HepG2 (cell line): ENCODE results near the gene TTLL12. TPM values are rescaled to one million over a fixed set of nuclear protein-coding genes. Genes with fewer than 3 reads are reported as not detected.

ENCODE experiments used
- ATAC-seq: fragments of 200-7000 bp; cut with Tn5 transposase; 3 replicates; pipeline ENCODE4 v1.9.1; 2020; ENCODE audit warnings: mild to moderate bottlenecking, moderate library complexity
- BruUV-seq: library from RNA; stranded (reverse); fragments of 400-500 nt; replicated peaks from 2 replicates; lab custom pipeline; 2021; lab: Mats Ljungman, UMichigan
- CTCF ChIA-PET: fragments of 300-600 bp; formaldehyde crosslinking; extraction: SDS; loops from one replicate; lab custom pipeline; 2021; ENCODE audit warnings: low total read pairs, inconsistent platforms, low intra/inter-chr PET ratio; lab: Yijun Ruan, JAX
- POLR2A ChIA-PET: fragments of 350-600 bp; sonication (Branson Sonifier 250); formaldehyde crosslinking; loops from one replicate; lab custom pipeline; 2020; ENCODE audit warnings: antibody characterized with exemption, inconsistent platforms; lab: Yijun Ruan, JAX
- DNase-seq: peaks from one replicate; pipeline ENCODE4 v3.0.0-alpha.2; 2015; ENCODE audit warnings: low spot score
- FAIRE-seq: peaks from 3 replicates; lab custom pipeline; 2011; peaks lifted over from hg19 to GRCh38; lab: Jason Lieb, UNC
- H2AFZ ChIP-seq: one replicate; pipeline ENCODE4 v1.6.1; 2011; ENCODE audit warnings: low read length, inconsistent platforms
- H3K27ac ChIP-seq: fragments of 300-600 bp; 3 replicates; pipeline ENCODE4 v1.8.0; 2011; ENCODE audit warnings: mixed run types, mild to moderate bottlenecking, mixed read lengths, low read length, inconsistent platforms; ENCODE audit not compliant: insufficient read depth; ENCODE audit errors: extremely low read length
- H3K27me3 ChIP-seq, 2 experiments: fragments of 200-600 bp in 1 of 2; 2 replicates in 1 of 2; 3 replicates in 1 of 2; pipeline versions ENCODE4 v1.6.0 to v1.8.0; 2011; ENCODE audit warnings: low read length in 2 of 2, mild to moderate bottlenecking in 2 of 2, moderate library complexity in 2 of 2, inconsistent platforms in 1 of 2; ENCODE audit not compliant: insufficient read depth in 2 of 2, control insufficient read depth in 1 of 2
- H3K36me3 ChIP-seq, 2 experiments: fragments of 200-600 bp in 1 of 2; replicated peaks in 1 of 2; 2 replicates in 1 of 2; 3 replicates in 1 of 2; pipeline versions ENCODE4 v1.5.1 to v1.8.0; 2011; ENCODE audit warnings: low read length in 2 of 2, inconsistent platforms in 1 of 2; ENCODE audit not compliant: insufficient read depth in 2 of 2, control insufficient read depth in 1 of 2
- H3K4me1 ChIP-seq: 2 replicates; pipeline ENCODE4 v1.5.1; 2012; ENCODE audit warnings: low read length, inconsistent platforms; ENCODE audit not compliant: insufficient read depth
- H3K4me2 ChIP-seq: 2 replicates; pipeline ENCODE4 v1.6.0; 2011; ENCODE audit warnings: low read depth, low read length, inconsistent platforms
- H3K4me3 ChIP-seq, 3 experiments: fragments of 200-600 bp in 1 of 3; sonication (generic), shearing (Covaris generic) in 1 of 3; replicated peaks in 1 of 3; 2 replicates each; pipeline ENCODE4 v1.5.1; 2011 to 2016; ENCODE audit warnings: low read length in 3 of 3, inconsistent platforms in 2 of 3, low read depth in 2 of 3, mild to moderate bottlenecking in 2 of 3, control low read depth in 1 of 3, mixed read lengths in 1 of 3; ENCODE audit not compliant: insufficient read depth in 1 of 3
- H3K79me2 ChIP-seq: one replicate; pipeline ENCODE4 v1.6.1; 2011; ENCODE audit warnings: low read length, inconsistent platforms; ENCODE audit not compliant: insufficient read depth
- H3K9ac ChIP-seq: 2 replicates; pipeline ENCODE4 v1.6.0; 2011; ENCODE audit warnings: mild to moderate bottlenecking, low read depth, low read length, inconsistent platforms; ENCODE audit not compliant: insufficient read depth
- H3K9me3 ChIP-seq: 2 replicates; pipeline ENCODE4 v1.5.1; 2012; ENCODE audit warnings: mild to moderate bottlenecking, low read length
- H4K20me1 ChIP-seq: 2 replicates; pipeline ENCODE4 v1.6.0; 2011; ENCODE audit warnings: inconsistent platforms, mild to moderate bottlenecking, low read length, moderate library complexity; ENCODE audit not compliant: insufficient read depth
- BORCS8-MEF2B ChIP-seq: sonication (generic); formaldehyde crosslinking; IDR thresholded peaks from 2 replicates; pipeline ENCODE4 v1.8.0; 2022; ENCODE audit warnings: mild to moderate bottlenecking, missing genetic modification reagents
- HCFC1 ChIP-seq: fragments of 150-350 bp; IDR thresholded peaks from 2 replicates; pipeline ENCODE4 v1.6.1; 2014; ENCODE audit warnings: low read depth, low read length
- KMT2A ChIP-seq: sonication (generic); formaldehyde crosslinking; IDR thresholded peaks from 2 replicates; pipeline ENCODE4 v1.4.0; 2020; ENCODE audit warnings: missing genetic modification reagents
- NR2C2 ChIP-seq: sonication (generic); formaldehyde crosslinking; IDR thresholded peaks from 2 replicates; pipeline ENCODE4 v1.4.0; 2020; ENCODE audit warnings: missing genetic modification reagents, mild to moderate bottlenecking, moderate library complexity, borderline replicate concordance
- POLR2A ChIP-seq, 2 experiments: IDR thresholded peaks; 2 replicates each; pipeline ENCODE4 v1.6.1; 2011; ENCODE audit warnings: low read depth in 2 of 2, low read length in 2 of 2, mild to moderate bottlenecking in 1 of 2, moderate library complexity in 1 of 2; ENCODE audit not compliant: insufficient read depth in 1 of 2
- ZNF607 ChIP-seq: sonication (generic); formaldehyde crosslinking; IDR thresholded peaks from 2 replicates; pipeline ENCODE4 v1.5.1; 2020; ENCODE audit warnings: missing genetic modification reagents, mild to moderate bottlenecking, borderline replicate concordance
- WGBS: methylation state at CpG from one replicate; pipeline ENCODE4 v1.1.6; 2017; ENCODE audit warnings: low lambda C conversion rate; 5-methylcytosine and 5-hydroxymethylcytosine counted together
- in situ Hi-C: cut with HindIII; loops from 2 replicates; pipeline ENCODE4 v1.10.0; 2017; ENCODE audit warnings: low pct_unique_long_range_greater_than_20kb; ENCODE audit not compliant: extremely low pct_ligation_motif_present
- intact Hi-C: fragments of 100-400 bp; cut with micrococcal nuclease; formaldehyde crosslinking; loops from one replicate; pipeline ENCODE4 v1.10.0; 2022; ENCODE audit not compliant: unreplicated experiment
- polyA plus RNA-seq, 8 experiments: library from polyadenylated mRNA; depleted of rRNA in 3 of 8; stranded (reverse) in 7 of 8; unstranded in 1 of 8; fragments of >200 nt; fragmentation: Illumina TruSeq in 4 of 8; extraction: Trizol in 4 of 8; gene quantifications; 2 replicates each; pipeline versions ENCODE4 v1.2.1 to v1.2.3, GENCODE V29; 2011 to 2016; ENCODE audit warnings: low read depth in 4 of 8, missing spikeins in 1 of 8, mixed read lengths in 1 of 8; ENCODE audit not compliant: insufficient read depth in 1 of 8
- total RNA-seq, 5 experiments: library from RNA; depleted of rRNA; stranded (reverse); fragments of >200 nt; fragmentation: Illumina TruSeq; extraction: Trizol; gene quantifications; 2 replicates each; pipeline ENCODE4 v1.2.3, GENCODE V29; 2016; ENCODE audit warnings: low read depth in 1 of 5
- TF ChIP-seq, protein P1 (sequence below): IDR thresholded peaks from 2 replicates; pipeline ENCODE4 v1.6.1; 2016; ENCODE audit warnings: missing biosample characterization, missing genetic modification reagents, low read depth
- TF ChIP-seq, protein P2 (sequence below): sonication (generic); formaldehyde crosslinking; IDR thresholded peaks from 2 replicates; pipeline ENCODE4 v1.5.1; 2020; ENCODE audit warnings: mild to moderate bottlenecking, missing genetic modification reagents, moderate library complexity
- TF ChIP-seq, protein P3 (sequence below): sonication (generic); formaldehyde crosslinking; IDR thresholded peaks from 2 replicates; pipeline ENCODE4 v1.5.0; 2020; ENCODE audit warnings: missing genetic modification reagents

The TTLL12 gene
- total and polyA plus RNA-seq, 2 of the 13 experiments (the other 11 are each of a cell fraction or from before 2014, with no cell fraction given): 11.9 to 38.1 TPM

DNA sequence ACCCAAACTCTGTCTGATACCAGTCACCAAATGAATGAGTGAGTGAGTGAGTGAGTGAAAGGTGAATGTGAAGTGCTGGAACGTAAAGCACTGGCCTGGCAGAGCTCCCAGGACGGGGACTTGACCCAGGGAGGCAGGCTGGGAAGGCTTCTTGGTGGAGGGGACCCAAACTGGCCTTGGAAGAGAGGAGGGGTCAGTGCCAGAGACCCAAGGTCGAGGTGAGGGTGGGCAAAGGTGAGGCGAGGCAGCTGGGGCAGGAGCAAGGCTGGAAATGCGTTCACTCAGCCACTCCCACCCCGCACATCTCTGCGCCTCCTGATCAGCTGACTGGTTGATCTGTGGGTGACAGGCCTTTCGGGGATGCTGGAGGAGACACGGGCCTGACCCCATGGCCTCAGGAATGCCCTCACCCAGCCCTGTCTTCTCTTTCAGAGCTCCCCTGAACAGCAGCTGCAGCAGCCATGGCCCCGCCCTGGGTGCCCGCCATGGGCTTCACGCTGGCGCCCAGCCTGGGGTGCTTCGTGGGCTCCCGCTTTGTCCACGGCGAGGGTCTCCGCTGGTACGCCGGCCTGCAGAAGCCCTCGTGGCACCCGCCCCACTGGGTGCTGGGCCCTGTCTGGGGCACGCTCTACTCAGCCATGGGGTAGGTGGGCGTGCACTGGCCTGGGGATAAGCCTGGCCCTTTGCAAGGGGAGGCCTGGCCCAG lies 28.0 kb downstream of the TTLL12 start:
- no peak overlapping the region for H3K9ac ChIP-seq
- BruUV-seq: no TSS peak
- no peaks in the 10 kb centered on the region for H4K20me1 ChIP-seq
- ChIA-PET CTCF (no interaction called here), POLR2A (interaction anchor here (1.6 kb wide), 1 partner anchor 21 kb away, joined by 3 read pairs; no protein-coding TSS in a partner anchor)
- H3K4me2 ChIP-seq: no peak overlapping the region
- ATAC-seq (no peak), DNase-seq (no peak), FAIRE-seq (no peak)
- H3K9me3 ChIP-seq: no peaks in the 10 kb centered on the region
- H3K79me2 ChIP-seq: no peaks in the 10 kb centered on the region
- 39% methylated on average over 4 of the region's 24 CpGs for WGBS
- TF ChIP-seq ZNF607 (CRISPR knock-in tag) (no peak), KMT2A (no peak), BORCS8-MEF2B (CRISPR knock-in tag) (no peak)
- TF ChIP-seq, protein P1, sequence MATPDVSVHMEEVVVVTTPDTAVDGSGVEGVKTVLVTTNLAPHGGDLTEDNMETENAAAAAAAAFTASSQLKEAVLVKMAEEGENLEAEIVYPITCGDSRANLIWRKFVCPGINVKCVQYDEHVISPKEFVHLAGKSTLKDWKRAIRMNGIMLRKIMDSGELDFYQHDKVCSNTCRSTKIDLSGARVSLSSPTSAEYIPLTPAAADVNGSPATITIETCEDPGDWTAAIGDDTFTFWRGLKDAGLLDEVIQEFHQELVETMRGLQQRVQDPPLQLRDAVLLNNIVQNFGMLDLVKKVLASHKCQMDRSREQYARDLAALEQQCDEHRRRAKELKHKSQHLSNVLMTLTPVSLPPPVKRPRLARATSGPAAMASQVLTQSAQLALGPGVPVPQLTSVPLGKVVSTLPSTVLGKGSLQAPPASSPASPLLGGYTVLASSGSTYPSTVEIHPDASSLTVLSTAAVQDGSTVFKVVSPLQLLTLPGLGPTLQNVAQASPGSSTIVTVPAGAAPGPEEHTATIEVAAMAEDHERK: no peak
- in situ Hi-C loops (no loop called here), intact Hi-C loops (no loop called here)
- no peak overlapping the region for H3K27ac ChIP-seq
- H2AFZ ChIP-seq: no peak overlapping the region
- H3K4me3 ChIP-seq: no peak overlapping the region
- peaks cover 24% of the 10 kb centered on the region for H3K4me1 ChIP-seq
- H3K36me3 ChIP-seq: no peaks in the 10 kb centered on the region
- H3K27me3 ChIP-seq: peaks cover 8 to 20% of the 10 kb centered on the region in 2 experiments; a peak in 4 of 5 replicates

DNA sequence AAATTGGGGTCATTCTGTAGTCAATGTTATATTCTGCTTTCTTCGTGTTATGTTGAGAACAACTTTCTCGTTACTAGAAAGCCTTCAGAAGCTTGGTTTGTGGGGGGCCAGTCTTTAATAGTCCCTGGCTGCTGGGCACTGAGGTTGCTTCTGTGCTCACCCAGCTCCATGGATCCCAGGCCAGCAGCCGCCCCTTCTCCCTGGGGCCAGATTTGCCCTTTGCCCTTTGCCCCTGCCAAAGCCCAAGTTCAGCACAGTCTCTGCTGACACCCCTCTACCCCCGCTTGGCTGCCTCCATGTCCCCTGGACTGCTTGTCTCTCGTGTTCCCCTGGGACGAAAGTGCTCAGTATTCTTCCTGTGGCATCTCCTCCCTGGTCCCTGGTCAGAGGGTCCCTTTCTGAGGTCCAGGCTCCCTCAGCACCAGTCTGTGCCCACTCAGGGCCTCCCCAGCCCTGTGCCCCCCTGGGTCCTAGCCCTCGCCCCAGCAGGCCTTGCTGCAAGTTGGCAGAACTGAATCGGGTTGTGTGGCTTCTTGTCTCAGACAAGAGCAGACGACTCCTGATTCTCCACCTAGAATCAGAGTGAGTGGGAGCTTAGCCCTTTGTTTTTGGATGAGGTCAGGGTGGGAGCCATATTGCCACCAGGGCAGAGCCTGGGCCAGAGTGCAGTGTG lies 28.9 kb downstream of the TTLL12 start:
- no peak overlapping the region for H2AFZ ChIP-seq
- in situ Hi-C loops: no loop called here
- H3K4me1 ChIP-seq: peaks cover 19% of the 10 kb centered on the region
- no peak overlapping the region for H3K9ac ChIP-seq
- H3K27ac ChIP-seq: no peak overlapping the region
- POLR2A ChIA-PET: interaction anchor here (1.6 kb wide), 1 partner anchor 22 kb away, joined by 3 read pairs; no protein-coding TSS in a partner anchor
- no peak for FAIRE-seq
- no peaks in the 10 kb centered on the region for H3K79me2 ChIP-seq
- H3K4me3 ChIP-seq: no peak overlapping the region; a peak in 1 of 6 replicates
- no peaks in the 10 kb centered on the region for H3K36me3 ChIP-seq
- H3K4me2 ChIP-seq: peak overlapping the region; percentile 3
- no TSS peak for BruUV-seq
- no peak for DNase-seq
- H4K20me1 ChIP-seq: no peaks in the 10 kb centered on the region
- peaks cover 7 to 11% of the 10 kb centered on the region in 2 experiments; a peak in 4 of 5 replicates for H3K27me3 ChIP-seq
- H3K9me3 ChIP-seq: no peaks in the 10 kb centered on the region
- ATAC-seq: no peak
- CTCF ChIA-PET: no interaction called here
- 14% methylated on average over 9 of the region's 9 CpGs for WGBS
- intact Hi-C loops: no loop called here
- TF ChIP-seq, protein P2, sequence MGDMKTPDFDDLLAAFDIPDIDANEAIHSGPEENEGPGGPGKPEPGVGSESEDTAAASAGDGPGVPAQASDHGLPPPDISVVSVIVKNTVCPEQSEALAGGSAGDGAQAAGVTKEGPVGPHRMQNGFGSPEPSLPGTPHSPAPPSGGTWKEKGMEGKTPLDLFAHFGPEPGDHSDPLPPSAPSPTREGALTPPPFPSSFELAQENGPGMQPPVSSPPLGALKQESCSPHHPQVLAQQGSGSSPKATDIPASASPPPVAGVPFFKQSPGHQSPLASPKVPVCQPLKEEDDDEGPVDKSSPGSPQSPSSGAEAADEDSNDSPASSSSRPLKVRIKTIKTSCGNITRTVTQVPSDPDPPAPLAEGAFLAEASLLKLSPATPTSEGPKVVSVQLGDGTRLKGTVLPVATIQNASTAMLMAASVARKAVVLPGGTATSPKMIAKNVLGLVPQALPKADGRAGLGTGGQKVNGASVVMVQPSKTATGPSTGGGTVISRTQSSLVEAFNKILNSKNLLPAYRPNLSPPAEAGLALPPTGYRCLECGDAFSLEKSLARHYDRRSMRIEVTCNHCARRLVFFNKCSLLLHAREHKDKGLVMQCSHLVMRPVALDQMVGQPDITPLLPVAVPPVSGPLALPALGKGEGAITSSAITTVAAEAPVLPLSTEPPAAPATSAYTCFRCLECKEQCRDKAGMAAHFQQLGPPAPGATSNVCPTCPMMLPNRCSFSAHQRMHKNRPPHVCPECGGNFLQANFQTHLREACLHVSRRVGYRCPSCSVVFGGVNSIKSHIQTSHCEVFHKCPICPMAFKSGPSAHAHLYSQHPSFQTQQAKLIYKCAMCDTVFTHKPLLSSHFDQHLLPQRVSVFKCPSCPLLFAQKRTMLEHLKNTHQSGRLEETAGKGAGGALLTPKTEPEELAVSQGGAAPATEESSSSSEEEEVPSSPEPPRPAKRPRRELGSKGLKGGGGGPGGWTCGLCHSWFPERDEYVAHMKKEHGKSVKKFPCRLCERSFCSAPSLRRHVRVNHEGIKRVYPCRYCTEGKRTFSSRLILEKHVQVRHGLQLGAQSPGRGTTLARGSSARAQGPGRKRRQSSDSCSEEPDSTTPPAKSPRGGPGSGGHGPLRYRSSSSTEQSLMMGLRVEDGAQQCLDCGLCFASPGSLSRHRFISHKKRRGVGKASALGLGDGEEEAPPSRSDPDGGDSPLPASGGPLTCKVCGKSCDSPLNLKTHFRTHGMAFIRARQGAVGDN (CRISPR knock-in tag): peak; percentile 15; the same call in 1 of the 2 replicates
- TF ChIP-seq, protein P3, sequence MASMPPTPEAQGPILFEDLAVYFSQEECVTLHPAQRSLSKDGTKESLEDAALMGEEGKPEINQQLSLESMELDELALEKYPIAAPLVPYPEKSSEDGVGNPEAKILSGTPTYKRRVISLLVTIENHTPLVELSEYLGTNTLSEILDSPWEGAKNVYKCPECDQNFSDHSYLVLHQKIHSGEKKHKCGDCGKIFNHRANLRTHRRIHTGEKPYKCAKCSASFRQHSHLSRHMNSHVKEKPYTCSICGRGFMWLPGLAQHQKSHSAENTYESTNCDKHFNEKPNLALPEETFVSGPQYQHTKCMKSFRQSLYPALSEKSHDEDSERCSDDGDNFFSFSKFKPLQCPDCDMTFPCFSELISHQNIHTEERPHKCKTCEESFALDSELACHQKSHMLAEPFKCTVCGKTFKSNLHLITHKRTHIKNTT (CRISPR knock-in tag): no peak
- TF ChIP-seq NR2C2 (CRISPR knock-in tag) (0 out of 2 replicates have a peak, but pooled peaks have one; percentile 37), POLR2A (IDR thresholded peaks at IDR 0.05; ENCODE audit: insufficient read depth in 1 of 2, low read depth in 2 of 2, low read length in 2 of 2) (no peak), HCFC1 (no peak)
